ENCODE data around the gene CCNI2. TPM values are rescaled to one million over a fixed set of nuclear protein-coding genes. Genes with fewer than 3 reads are reported as not detected.

The CCNI2 gene
- polyA plus RNA-seq, 3 donors: 3.0 to 3.8 (median 3.7) TPM

DNA sequence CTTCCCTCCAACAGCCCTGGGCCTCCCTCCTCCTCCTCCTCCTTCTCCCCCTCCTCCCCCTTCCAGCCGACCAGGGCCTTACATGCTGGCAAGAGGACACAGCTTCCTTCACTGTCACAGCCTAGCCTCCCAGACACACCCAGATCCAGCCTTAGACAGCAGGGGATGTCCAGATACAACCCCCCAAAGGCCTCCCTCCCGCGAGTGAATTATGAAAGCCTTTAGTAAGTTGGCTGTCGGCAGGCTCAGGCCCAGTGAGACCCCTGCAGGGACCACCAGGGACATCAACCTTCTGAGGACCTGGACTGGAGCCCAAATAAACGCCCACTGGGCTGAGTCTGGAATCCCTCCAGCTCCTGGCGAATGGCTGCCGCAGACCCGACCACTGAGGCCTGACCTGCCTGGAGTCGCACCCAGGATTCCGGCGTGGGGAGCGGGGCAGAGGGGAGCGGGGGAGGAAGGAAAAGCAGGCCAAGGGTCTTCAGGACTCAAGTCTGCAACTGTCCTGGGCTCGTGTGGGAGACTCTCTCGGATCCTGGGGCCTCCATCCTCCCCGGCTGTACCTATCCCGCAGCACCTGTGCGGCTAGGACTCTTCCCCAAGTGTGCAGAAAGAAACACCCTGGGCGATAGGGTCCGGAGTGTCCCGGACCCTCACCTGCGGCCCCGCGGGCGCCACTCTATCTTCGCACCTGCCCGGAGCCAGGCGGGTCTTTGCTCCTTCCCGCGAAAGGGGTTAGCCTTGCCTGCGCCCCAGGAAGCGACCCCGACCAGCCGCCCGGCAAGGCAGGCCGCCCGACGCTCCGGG is 29.1 kb downstream of the CCNI2 start:
- DNase-seq (ENCODE audit: extremely low read depth in 1 of 11, low read depth in 9 of 11, low spot score in 4 of 11): peak in 2 of 11 donors; percentile 38 to 51

DNA sequence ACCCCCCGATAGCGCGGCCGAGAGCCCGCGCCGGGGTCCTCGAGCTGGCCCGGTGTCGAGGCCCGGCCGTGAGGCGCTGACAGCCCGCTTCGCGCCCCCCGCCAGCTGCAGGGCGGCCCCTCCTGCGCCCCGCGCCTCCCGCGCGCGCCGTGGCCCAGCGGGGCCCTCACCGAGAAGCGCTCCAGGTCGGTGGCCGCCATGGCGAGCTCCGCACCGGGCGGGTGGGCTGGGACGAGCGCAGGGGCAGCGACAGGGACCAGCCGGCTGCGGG is 29.6 kb downstream of the CCNI2 start:
- DNase-seq (ENCODE audit: extremely low read depth in 1 of 11, low read depth in 9 of 11, low spot score in 4 of 11): no peak

DNA sequence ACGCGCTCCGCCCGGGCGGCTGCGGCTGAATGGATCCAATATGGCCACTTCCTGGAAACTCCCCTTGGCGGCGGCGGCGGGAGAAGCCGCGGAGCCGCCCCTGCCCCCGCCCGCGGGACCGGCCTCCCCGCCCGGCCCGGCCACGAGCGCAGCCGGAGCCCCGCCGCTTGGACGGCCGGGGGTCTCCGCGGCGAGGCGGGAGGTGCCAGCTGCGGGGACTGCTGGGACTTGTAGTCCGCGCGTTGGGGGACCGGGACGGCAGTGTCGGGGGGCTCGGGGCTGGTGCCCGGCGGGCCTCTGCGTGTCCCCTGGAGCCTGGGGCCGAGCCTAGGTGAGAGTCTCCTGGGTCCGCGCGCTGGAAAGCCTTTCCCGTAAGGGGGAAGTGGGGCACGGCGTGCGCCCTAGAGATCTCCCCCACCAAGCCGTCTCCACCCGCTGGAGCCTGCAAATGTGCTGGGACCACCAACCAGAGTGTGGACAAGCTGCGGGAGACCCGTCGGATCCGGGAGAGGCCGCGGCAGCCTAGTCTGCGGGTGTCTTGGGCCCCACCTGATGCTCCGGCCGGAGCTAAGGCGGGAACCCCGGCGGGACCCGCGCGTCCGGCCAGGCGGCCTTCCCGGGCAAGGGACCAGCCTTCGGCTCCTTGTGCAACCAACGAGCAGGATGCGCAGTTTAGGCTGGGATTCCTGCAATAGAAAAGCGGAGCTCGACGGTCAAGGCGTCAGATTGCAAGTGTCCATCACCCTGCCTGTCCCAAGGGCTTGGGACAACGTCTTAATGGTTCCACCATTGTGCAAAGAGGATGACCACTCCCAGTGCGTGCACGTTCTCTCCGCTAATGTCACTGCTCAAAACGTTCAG is 30.2 kb downstream of the CCNI2 start, which contains the start of gene SEPTIN8:
Gene SEPTIN8 (minus strand): TSS at position 31 of the 861 bp plus-strand sequence. CDS start 102 bp downstream, outside the sequence.
- DNase-seq (ENCODE audit: extremely low read depth in 1 of 11, low read depth in 9 of 11, low spot score in 4 of 11): peak in 3 of 11 donors; percentile 20 to 46 (median 40)

DNA sequence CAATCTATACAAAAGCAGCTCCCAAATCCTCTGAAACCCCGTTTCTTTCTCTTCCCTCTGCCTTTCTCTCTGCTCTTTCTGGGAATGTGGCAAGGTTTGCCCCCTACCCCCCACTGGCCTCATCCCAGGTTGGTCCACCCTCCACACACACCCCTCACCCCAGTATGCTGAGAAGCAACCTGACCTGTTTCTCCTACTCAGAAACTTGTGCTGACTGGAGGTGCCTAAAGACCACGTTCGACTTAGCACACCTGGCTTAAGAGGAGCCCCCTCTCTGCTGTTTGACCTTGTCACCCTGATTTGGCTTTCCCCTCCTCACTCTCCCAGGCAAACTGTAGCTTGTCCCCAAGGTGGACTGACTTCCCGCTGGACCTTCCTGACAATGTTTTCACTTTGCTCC is 30.9 kb downstream of the CCNI2 start:
- DNase-seq (ENCODE audit: extremely low read depth in 1 of 11, low read depth in 9 of 11, low spot score in 4 of 11): no peak

DNA sequence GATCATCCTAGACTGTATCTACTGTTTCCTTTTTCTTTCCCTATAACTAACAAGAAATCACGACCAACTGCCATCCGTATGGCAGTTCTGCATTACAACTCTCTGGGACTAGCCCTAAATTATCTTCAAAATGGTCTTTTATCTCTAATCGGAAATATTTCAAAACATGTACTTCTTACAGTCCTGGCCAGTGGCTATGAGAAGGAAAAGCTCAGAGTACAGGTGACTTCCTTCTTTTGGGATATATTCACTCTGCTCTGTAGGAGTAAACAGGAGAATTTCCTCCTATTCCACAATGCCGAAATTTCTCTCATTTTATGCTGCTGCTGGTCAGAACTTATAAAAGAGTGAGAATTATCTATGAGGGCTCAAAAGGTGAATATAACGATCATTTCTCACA is 31.6 kb downstream of the CCNI2 start:
- DNase-seq (ENCODE audit: extremely low read depth in 1 of 11, low read depth in 9 of 11, low spot score in 4 of 11): no peak

DNA sequence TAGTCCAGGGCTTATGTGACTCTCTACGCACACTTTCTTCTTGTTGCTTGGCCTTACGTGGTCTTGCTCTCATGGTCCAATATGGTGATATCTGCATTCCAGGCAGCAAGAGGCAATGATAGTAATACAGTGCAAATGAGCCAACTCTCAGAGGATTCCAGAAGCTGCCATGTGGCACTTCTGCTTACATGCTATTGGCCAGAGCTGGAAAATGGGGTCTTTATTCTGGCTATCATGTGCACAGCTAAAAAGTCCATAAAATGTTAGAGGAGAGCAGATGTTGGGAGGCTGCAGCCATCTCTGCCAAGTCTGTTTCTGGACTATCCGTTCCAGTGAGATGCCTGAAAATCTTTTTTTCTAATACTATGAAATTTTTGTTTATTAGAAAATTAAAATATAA is 32.7 kb downstream of the CCNI2 start:
- no peak for DNase-seq (ENCODE audit: extremely low read depth in 1 of 11, low read depth in 9 of 11, low spot score in 4 of 11)

DNA sequence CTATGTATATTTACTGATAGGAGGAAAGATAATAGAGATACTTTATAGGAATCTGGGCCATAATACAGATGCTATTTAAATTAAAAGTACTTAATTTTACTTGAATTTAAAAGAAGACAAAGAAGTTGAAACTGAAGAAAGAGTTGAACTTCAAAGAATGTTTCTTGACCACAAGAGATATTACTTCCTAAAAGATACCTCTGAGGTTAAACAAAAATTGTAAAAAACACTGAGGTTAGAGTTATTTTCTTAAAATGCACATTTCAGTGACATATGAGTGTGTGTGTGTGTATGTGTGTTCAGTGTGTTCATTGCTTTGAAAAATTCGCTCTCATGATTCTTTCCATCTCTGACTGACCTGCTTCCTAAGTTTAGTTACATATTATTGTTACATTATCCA is 33.4 kb downstream of the CCNI2 start:
- no peak for DNase-seq (ENCODE audit: extremely low read depth in 1 of 11, low read depth in 9 of 11, low spot score in 4 of 11)

DNA sequence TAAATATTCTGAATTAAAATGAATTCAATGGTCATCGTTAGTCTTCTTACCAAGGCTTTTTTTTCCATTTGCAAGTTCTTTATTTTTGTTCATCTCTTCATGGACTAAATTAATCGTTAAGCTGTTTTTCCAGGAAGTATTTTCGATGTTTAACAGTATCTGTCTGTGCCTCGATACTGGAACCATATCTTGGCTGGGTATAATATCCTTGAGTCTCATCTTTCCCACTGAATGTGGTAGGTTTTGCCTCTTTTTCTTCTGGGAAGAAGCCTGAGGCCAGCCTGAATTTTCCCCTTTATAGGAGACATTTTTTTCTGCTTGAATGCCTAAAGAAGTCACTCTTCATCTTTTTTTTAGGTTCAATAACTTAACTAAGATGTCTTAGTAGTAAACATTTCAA is 33.8 kb downstream of the CCNI2 start:
- DNase-seq (ENCODE audit: extremely low read depth in 1 of 11, low read depth in 9 of 11, low spot score in 4 of 11): no peak

DNA sequence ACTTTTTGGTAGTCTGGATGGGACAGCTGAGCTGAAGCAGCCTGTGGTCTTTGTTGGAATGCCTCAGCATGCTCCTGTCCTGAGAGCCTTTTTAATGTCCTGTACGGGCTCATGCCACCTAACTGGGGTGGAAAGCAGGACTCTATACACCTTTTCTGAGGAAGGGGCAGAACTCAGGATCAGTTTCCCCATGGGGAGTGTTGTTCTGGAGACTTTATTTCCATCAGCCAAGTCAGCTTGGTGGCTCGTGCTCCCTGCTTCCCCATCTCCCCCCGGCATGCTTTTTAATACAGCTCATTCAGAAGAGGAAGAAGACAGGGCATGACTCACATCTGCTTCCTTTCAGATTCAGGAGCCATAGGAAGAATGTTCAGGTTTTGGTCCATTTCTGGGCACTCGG is 34.9 kb downstream of the CCNI2 start:
- no peak for DNase-seq (ENCODE audit: extremely low read depth in 1 of 11, low read depth in 9 of 11, low spot score in 4 of 11)

DNA sequence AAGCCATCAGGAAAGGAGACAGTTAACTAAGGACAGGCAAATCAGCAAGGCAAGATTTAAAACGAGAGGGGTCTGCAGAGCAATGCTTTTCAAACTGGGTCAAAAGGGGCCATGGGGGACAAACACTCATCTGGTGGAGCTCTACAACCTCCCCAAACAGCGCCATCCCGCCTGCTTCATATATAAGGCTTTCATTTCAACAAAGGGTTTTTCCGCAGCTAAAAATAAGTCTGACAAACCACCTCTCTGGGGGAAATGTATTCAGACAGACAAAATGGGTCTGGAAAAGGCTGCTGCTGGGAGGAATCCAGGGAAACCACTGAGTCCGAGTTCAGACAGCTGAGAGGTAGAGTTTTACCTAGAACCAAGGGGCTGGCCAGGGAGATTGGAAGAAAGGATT is 38.1 kb downstream of the CCNI2 start:
- DNase-seq (ENCODE audit: extremely low read depth in 1 of 11, low read depth in 9 of 11, low spot score in 4 of 11): no peak

DNA sequence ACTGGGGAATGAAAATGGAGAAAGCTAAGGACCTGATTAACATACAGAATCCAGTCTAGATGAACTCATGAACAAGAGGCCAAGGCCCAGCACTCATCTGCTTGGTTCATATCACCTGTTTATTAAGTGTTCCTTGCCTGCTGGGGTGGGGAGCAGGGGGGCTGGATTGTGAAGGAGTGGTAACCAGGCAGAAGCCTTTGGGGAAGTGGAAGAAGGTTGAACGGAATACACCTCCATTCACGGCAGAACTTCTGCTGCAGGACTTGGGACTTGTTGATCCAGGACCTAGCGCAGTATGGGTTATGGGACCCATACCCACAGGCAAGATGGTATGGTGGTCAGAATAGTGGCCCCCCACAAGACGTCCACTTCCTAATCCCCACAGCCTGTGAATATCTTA is 38.6 kb downstream of the CCNI2 start:
- DNase-seq (ENCODE audit: extremely low read depth in 1 of 11, low read depth in 9 of 11, low spot score in 4 of 11): no peak

DNA sequence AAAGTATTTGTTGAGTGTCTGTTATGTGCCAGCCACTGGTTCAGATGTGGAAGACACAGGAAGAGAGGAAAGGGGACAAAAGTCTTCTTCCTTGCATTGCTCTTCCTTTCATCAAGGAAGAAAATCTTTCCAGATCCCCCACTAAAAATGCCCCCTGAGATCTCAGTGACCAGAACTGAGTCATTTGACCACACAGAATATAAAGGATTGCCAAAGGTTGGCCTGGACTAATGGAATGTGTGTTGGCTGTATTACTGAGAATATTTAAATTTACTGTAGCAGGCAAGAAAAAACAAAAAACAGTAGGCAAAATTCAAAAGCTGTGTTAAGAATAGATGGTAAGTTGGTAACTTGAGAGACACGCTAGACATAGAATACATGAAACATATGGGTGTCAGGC is 39.9 kb downstream of the CCNI2 start:
- DNase-seq (ENCODE audit: extremely low read depth in 1 of 11, low read depth in 9 of 11, low spot score in 4 of 11): no peak

DNA sequence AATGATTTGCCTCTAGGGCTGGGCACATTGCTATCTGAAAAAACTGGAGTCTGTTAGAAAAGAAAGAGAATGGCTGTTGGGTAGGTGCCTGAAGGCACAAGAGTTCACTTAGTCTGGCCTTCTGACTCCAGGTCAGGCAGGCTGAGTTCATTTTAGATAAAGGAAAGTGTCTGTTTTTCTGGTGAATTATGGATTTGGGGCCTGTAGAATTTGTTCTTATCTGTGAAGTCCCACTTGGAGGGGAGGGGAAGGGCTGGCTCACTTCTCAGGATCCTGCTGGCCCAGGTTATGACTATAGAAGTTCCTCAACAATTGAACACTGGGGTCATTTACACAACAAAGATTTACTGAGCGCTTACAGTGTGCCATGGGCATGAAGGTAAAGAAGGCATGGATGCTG is 41.3 kb downstream of the CCNI2 start:
- no peak for DNase-seq (ENCODE audit: extremely low read depth in 1 of 11, low read depth in 9 of 11, low spot score in 4 of 11)

DNA sequence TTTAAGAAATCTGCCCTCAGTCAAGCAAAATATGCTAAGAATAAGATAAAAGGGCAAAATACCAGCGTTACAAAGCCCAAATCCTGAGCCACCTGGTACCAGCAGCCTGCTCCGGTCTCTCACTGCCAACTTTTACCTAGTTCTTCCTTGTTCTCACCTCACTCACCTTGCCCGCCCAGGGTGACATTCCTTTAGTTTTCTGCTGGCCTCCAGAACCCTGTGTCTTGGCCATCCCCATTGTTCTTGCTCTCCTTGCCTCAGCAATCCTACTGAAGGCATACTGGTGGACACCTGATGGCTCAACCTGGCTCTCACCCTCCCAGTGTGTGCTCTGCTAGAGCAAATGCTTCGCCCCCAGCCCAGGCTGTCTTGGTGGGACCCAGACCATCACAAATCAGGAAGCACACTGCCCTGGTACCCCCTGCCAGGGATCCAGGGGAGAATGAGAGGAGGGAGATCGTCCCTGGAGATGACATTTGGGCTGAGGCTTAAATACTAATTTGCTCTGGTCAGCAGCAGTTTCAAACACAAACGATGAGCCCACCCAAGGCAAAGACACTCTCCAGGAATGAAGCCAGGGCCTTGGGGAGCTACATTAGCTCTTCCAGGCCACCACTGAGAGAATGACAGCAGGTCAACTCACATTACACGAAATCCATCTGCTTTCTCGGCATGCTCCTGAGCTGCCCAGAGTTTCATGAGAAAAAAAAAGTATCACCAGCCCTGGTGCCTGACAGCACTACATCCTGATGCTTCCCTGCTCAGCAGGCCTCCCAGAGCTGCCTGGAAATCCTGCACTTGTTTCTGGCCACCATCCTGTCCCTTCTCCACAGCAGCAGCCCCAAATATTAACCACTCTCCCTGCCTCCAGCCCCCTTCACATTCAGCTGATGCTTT is 42.0 kb downstream of the CCNI2 start:
- DNase-seq (ENCODE audit: extremely low read depth in 1 of 11, low read depth in 9 of 11, low spot score in 4 of 11): no peak

DNA sequence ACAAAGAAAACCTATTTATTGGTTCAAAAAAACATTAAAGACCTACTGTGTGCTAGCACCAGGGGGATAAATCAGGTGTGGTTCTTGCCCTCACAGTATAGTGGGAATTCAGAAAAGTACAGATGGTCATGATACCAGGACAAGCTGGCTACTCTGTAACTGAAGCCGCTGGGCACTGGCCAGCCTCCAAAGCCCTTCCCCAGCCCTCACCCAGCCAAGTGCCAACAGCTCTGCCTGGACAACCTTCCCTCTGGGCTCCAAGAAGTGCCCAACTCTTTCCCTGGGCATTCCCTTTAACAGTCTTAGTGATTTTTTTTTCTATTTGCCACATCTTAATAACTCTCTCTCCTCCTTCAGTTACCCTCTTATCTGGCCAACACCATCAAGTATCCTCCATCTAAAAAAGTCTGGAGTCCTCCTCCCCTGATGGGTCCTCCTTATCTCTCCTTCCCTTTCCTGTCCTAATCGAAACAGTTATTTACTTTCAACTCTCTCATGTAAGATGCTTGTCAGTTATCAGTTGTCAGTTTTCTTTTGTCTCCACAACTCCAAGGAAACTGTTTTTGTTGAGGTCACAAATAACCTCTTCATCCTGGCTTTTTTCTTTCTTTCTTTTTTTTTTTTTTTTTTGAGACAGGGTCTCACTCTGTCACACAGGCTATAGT is 43.1 kb downstream of the CCNI2 start:
- DNase-seq (ENCODE audit: extremely low read depth in 1 of 11, low read depth in 9 of 11, low spot score in 4 of 11): no peak

DNA sequence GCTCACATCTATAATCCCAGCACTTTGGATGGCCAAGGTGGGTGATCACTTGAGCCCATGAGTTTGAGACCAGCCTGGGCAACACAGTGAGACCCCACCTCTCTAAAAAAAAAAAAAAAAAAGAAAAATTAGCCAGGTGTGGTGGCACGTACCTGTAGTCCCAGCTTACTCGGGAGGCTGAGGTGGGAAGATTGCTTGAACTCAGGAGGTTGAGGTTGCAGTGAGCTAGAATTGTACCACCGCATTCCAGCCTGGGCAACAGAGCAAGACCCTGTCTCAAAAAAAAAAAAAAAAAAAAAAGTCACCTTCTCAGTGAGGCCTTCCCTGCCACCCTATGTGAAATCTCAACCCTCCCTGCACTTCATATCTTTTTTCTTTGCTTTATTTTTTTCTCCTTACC is 43.8 kb downstream of the CCNI2 start:
- DNase-seq (ENCODE audit: extremely low read depth in 1 of 11, low read depth in 9 of 11, low spot score in 4 of 11): no peak

DNA sequence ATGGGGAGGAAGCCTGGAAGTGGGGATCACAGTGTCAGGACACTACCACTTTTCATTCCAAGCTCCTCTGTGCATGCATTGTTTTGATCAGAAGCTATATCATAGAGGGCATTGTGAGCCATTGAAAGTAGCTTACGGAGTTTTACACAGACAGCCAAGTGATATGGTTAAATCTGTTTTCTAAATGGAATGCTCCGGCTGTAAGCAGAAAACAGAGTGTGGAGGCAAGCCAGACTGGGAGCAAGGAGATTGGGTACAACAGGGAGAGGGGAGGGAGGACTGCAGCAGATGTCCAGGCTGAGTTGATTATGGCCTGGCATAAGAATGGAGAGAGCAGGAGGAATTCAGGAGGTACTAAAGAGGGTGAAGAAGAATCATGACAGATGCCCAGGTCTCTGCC is 50.4 kb downstream of the CCNI2 start:
- no peak for DNase-seq (ENCODE audit: extremely low read depth in 1 of 11, low read depth in 9 of 11, low spot score in 4 of 11)

DNA sequence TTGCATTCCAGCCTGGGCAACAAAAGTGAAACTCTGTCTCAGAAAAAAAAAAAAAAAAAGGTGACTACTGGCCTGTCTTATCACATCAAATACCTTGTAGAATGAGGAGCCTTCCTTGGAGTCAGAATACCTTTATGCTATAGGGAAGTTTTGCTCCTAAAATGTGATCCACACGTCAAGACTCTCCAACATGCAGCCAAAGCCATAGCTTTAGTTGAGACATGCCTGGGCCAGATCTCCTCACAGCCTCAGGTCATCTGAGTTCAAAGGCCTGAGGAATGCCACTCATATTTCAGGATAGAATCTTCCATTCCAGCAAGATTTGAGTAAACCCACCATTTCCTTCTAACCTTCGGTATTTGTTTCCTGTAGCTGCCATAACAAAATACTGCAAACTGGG is 52.2 kb downstream of the CCNI2 start:
- DNase-seq (ENCODE audit: extremely low read depth in 1 of 11, low read depth in 9 of 11, low spot score in 4 of 11): no peak

DNA sequence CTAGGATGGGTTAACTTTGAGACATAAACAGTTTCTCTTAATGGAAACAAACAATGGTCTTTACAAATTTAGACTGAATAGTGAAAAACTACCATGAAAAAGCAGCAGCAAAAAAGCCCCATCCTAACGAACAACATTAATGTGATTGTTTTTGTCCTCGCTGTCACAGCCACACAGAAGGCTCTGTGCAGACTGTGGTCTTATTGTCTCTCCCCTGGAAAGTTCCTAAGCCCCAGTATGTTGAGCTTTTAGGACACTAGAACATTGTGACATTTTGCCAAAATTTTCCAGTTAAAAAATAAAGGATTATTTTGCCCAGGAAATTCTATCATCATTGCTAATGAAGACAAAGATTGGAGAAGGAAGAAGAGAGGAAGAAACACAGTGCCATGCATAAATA is 53.3 kb downstream of the CCNI2 start:
- no peak for DNase-seq (ENCODE audit: extremely low read depth in 1 of 11, low read depth in 9 of 11, low spot score in 4 of 11)
